H1 (cell line): ENCODE measurements around the gene NOG. TPM values are rescaled to one million over a fixed set of nuclear protein-coding genes. Genes with fewer than 3 reads are reported as not detected.

Experiments used
- CTCF ChIA-PET: fragments of 300-600 bp; sonication (Branson Sonifier 250); formaldehyde crosslinking; loops from one replicate; lab custom pipeline; 2021; ENCODE audit not compliant: partially characterized antibody; lab: Charles Lee
- POLR2A ChIA-PET: fragments of 300-600 bp; sonication (Branson Sonifier 250); formaldehyde crosslinking; loops from one replicate; lab custom pipeline; 2021; ENCODE audit warnings: inconsistent platforms; ENCODE audit not compliant: partially characterized antibody; lab: Charles Lee
- DNase-seq, 2 experiments: peaks; one replicate each; pipeline versions ENCODE4 v3.0.0 to v3.0.0-alpha.2; 2010 to 2022; ENCODE audit warnings: low spot score in 2 of 2, low read depth in 1 of 2, mixed read lengths in 1 of 2
- FAIRE-seq: peaks from 2 replicates; lab custom pipeline; 2011; peaks lifted over from hg19 to GRCh38; lab: Jason Lieb, UNC
- H2AFZ ChIP-seq: 2 replicates; pipeline ENCODE4 v1.8.1; 2012; ENCODE audit warnings: low read length, inconsistent platforms
- H2AK5ac ChIP-seq: 2 replicates; pipeline ENCODE4 v1.6.1; 2013; ENCODE audit warnings: low read depth, low read length
- H2BK120ac ChIP-seq: replicated peaks from 2 replicates; pipeline ENCODE3; 2013; ENCODE audit warnings: low read depth, low read length, inconsistent platforms
- H2BK12ac ChIP-seq: 2 replicates; pipeline ENCODE4 v1.6.1; 2013; ENCODE audit warnings: low read depth, low read length
- H2BK15ac ChIP-seq: 2 replicates; pipeline ENCODE4 v1.6.1; 2013; ENCODE audit warnings: low read length
- H2BK20ac ChIP-seq: 2 replicates; pipeline ENCODE4 v1.6.1; 2013; ENCODE audit warnings: low read length
- H2BK5ac ChIP-seq: 2 replicates; pipeline ENCODE4 v1.6.1; 2013; ENCODE audit warnings: low read depth, low read length
- H3K14ac ChIP-seq: 2 replicates; pipeline ENCODE4 v1.6.1; 2013; ENCODE audit warnings: inconsistent platforms; ENCODE audit not compliant: insufficient read length
- H3K18ac ChIP-seq: 2 replicates; pipeline ENCODE4 v1.6.1; 2013; ENCODE audit warnings: low read length; ENCODE audit errors: extremely low read depth
- H3K23ac ChIP-seq: 2 replicates; pipeline ENCODE4 v1.6.1; 2013; ENCODE audit warnings: inconsistent platforms; ENCODE audit not compliant: insufficient read length
- H3K23me2 ChIP-seq: 2 replicates; pipeline ENCODE4 v1.6.1; 2013; ENCODE audit warnings: low read depth, low read length
- H3K27ac ChIP-seq: 2 replicates; pipeline ENCODE4 v1.6.1; 2011; ENCODE audit warnings: low read depth, low read length, inconsistent platforms
- H3K27me3 ChIP-seq, 4 experiments: replicated peaks in 1 of 4; 1 replicate in 1 of 4; 2 replicates in 3 of 4; pipeline versions ENCODE4 v1.6.1 to v1.8.1; 2011 to 2013; ENCODE audit warnings: low read length in 3 of 4, mild to moderate bottlenecking in 3 of 4, inconsistent platforms in 2 of 4, mixed read lengths in 2 of 4, moderate library complexity in 1 of 4; ENCODE audit not compliant: control insufficient read depth in 3 of 4, insufficient read depth in 3 of 4; ENCODE audit errors: extremely low read depth in 1 of 4
- H3K36me3 ChIP-seq, 4 experiments: 2 replicates each; pipeline versions ENCODE4 v1.6.1 to v1.8.1; 2011 to 2013; ENCODE audit warnings: mild to moderate bottlenecking in 4 of 4, low read length in 3 of 4, moderate library complexity in 2 of 4, control low read depth in 1 of 4, inconsistent platforms in 1 of 4; ENCODE audit not compliant: insufficient read depth in 4 of 4, control insufficient read depth in 2 of 4
- H3K4ac ChIP-seq: replicated peaks from 2 replicates; pipeline ENCODE3; 2013; ENCODE audit warnings: low read length, low read depth, mixed read lengths, inconsistent platforms; ENCODE audit not compliant: insufficient read length
- H3K4me1 ChIP-seq, 4 experiments: replicated peaks in 1 of 4; 1 replicate in 1 of 4; 2 replicates in 3 of 4; pipeline versions ENCODE4 v1.6.1 to v1.8.1; 2011 to 2013; ENCODE audit warnings: low read length in 3 of 4, inconsistent platforms in 2 of 4, mixed read lengths in 1 of 4; ENCODE audit not compliant: insufficient read depth in 4 of 4, control insufficient read depth in 3 of 4
- H3K4me2 ChIP-seq, 2 experiments: 2 replicates each; pipeline versions ENCODE4 v1.6.1 to v1.8.1; 2011 to 2013; ENCODE audit warnings: low read depth in 2 of 2, low read length in 2 of 2, control low read depth in 1 of 2, inconsistent platforms in 1 of 2, mild to moderate bottlenecking in 1 of 2; ENCODE audit not compliant: insufficient read depth in 1 of 2
- H3K4me3 ChIP-seq, 4 experiments: fragments of 200-600, 300-600 bp in 1 of 4; sonication (generic), shearing (Covaris generic), sonication (Bioruptor Twin) in 1 of 4; 2 replicates each; pipeline versions ENCODE4 v1.5.1 to v1.8.1; 2011 to 2016; ENCODE audit warnings: low read length in 4 of 4, low read depth in 3 of 4, control low read depth in 2 of 4, inconsistent platforms in 2 of 4, mild to moderate bottlenecking in 2 of 4, mixed read lengths in 1 of 4, moderate library complexity in 1 of 4; ENCODE audit not compliant: insufficient read depth in 2 of 4; ENCODE audit errors: extremely low read depth in 1 of 4
- H3K56ac ChIP-seq: replicated peaks from 2 replicates; pipeline ENCODE3; 2013; ENCODE audit warnings: low read depth, mild to moderate bottlenecking, mixed read lengths, low read length, inconsistent platforms; ENCODE audit not compliant: insufficient read length
- H3K79me1 ChIP-seq: 2 replicates; pipeline ENCODE4 v1.6.1; 2013; ENCODE audit warnings: low read depth, low read length, control low read depth
- H3K79me2 ChIP-seq, 2 experiments: 2 replicates each; pipeline versions ENCODE4 v1.6.1 to v1.8.1; 2012 to 2013; ENCODE audit warnings: low read length in 2 of 2, mild to moderate bottlenecking in 2 of 2, inconsistent platforms in 1 of 2; ENCODE audit not compliant: insufficient read depth in 2 of 2, control insufficient read depth in 1 of 2
- H3K9ac ChIP-seq, 4 experiments: replicated peaks in 1 of 4; 1 replicate in 1 of 4; 2 replicates in 3 of 4; pipeline versions ENCODE4 v1.6.1 to v1.8.1; 2011 to 2013; ENCODE audit warnings: low read depth in 3 of 4, low read length in 3 of 4, control low read depth in 2 of 4, mild to moderate bottlenecking in 2 of 4, moderate library complexity in 2 of 4, inconsistent platforms in 1 of 4; ENCODE audit errors: extremely low read depth in 1 of 4
- H3K9me3 ChIP-seq, 2 experiments: 2 replicates each; pipeline versions ENCODE4 v1.6.1 to v1.8.1; 2012 to 2013; ENCODE audit warnings: mild to moderate bottlenecking in 2 of 2, moderate library complexity in 2 of 2, control low read depth in 1 of 2, inconsistent platforms in 1 of 2, low read depth in 1 of 2, low read length in 1 of 2, mixed read lengths in 1 of 2; ENCODE audit not compliant: insufficient read depth in 2 of 2
- H4K20me1 ChIP-seq, 2 experiments: replicated peaks in 1 of 2; 2 replicates each; pipeline versions ENCODE3 to v1.8.1; 2011 to 2013; ENCODE audit warnings: inconsistent platforms in 2 of 2, low read length in 2 of 2, mild to moderate bottlenecking in 1 of 2; ENCODE audit not compliant: insufficient read depth in 2 of 2, control insufficient read depth in 1 of 2
- H4K5ac ChIP-seq: 2 replicates; pipeline ENCODE4 v1.6.1; 2013; ENCODE audit warnings: low read length, low read depth, mixed read lengths, inconsistent platforms; ENCODE audit not compliant: insufficient read length
- H4K8ac ChIP-seq: 2 replicates; pipeline ENCODE4 v1.8.0; 2013; ENCODE audit warnings: mild to moderate bottlenecking, moderate library complexity, low read length, inconsistent platforms; ENCODE audit not compliant: insufficient read depth; ENCODE audit errors: extremely low read depth
- H4K91ac ChIP-seq: replicated peaks from 2 replicates; pipeline ENCODE3; 2013; ENCODE audit warnings: low read length, mixed read lengths, inconsistent platforms; ENCODE audit not compliant: insufficient read length
- BACH1 ChIP-seq: IDR thresholded peaks from 2 replicates; pipeline ENCODE4 v1.6.1; 2012; ENCODE audit warnings: low read length, improper control_type of control experiment
- BCL11A ChIP-seq, 2 experiments: IDR thresholded peaks; one replicate each; pipeline ENCODE4 v1.6.1; 2011; ENCODE audit warnings: low read depth in 2 of 2, low read length in 2 of 2, mild to moderate bottlenecking in 2 of 2
- BRCA1 ChIP-seq: IDR thresholded peaks from 2 replicates; pipeline ENCODE4 v1.6.1; 2012; ENCODE audit warnings: low read depth, low read length, improper control_type of control experiment
- CBX5 ChIP-seq: fragments of 300-800, 300-1000 bp; sonication (generic); IDR thresholded peaks from 2 replicates; pipeline ENCODE4 v1.7.1; 2016; ENCODE audit warnings: antibody characterized with exemption, low read length, low read depth
- JUN ChIP-seq: IDR thresholded peaks from 2 replicates; pipeline ENCODE4 v1.6.1; 2011; ENCODE audit warnings: low read depth, mild to moderate bottlenecking, improper control_type of control experiment, low read length
- POLR2AphosphoS5 ChIP-seq: IDR thresholded peaks from 2 replicates; pipeline ENCODE4 v1.6.1; 2011; ENCODE audit warnings: low read depth, low read length
- RAD21 ChIP-seq, 2 experiments: IDR thresholded peaks in 1 of 2; conservative IDR thresholded peaks in 1 of 2; 2 replicates each; pipeline ENCODE4 v1.6.1; 2011; ENCODE audit warnings: low read depth in 2 of 2, low read length in 2 of 2, improper control_type of control experiment in 1 of 2, inconsistent platforms in 1 of 2, mild to moderate bottlenecking in 1 of 2, moderate library complexity in 1 of 2
- SP2 ChIP-seq: IDR thresholded peaks from 2 replicates; pipeline ENCODE4 v1.6.1; 2012; ENCODE audit warnings: mild to moderate bottlenecking, low read length, inconsistent platforms
- SRF ChIP-seq: IDR thresholded peaks from 2 replicates; pipeline ENCODE4 v1.6.1; 2011; ENCODE audit warnings: mild to moderate bottlenecking, low read depth, low read length, moderate library complexity
- YY1 ChIP-seq: IDR thresholded peaks from 2 replicates; pipeline ENCODE4 v1.6.1; 2011; ENCODE audit warnings: low read depth, mild to moderate bottlenecking, low read length
- WGBS, 2 experiments: shearing (Covaris generic) in 1 of 2; methylation state at CpG; one replicate each; pipeline versions ENCODE4 v1.1.6 to v1.1.7; 2013 to 2015; ENCODE audit warnings: low lambda C conversion rate in 2 of 2, mixed read lengths in 2 of 2, inconsistent platforms in 1 of 2, low coverage in 1 of 2, missing lambda C conversion rate in 1 of 2; ENCODE audit not compliant: insufficient replicate concordance in 2 of 2, insufficient coverage in 1 of 2, insufficient read length in 1 of 2; ENCODE audit errors: extremely low coverage in 1 of 2, missing lambda C conversion rate in 1 of 2; 5-methylcytosine and 5-hydroxymethylcytosine counted together
- polyA plus RNA-seq, 7 experiments: library from polyadenylated mRNA; depleted of rRNA in 3 of 7; stranded (reverse) in 5 of 7; unstranded in 2 of 7; fragments of >200 nt in 5 of 7; fragments of 200-250 nt in 2 of 7; gene quantifications; 1 replicate in 5 of 7; 2 replicates in 1 of 7; 4 replicates in 1 of 7; pipeline versions ENCODE4 v1.2.1 to v1.2.3, GENCODE V29; 2011 to 2013; ENCODE audit warnings: missing spikeins in 2 of 7, mixed read lengths in 2 of 7
- total RNA-seq: library from RNA; stranded (reverse); fragmentation: NEBNext Ultra II Directional; extraction: Animal tissue kit (Norgen Biotek cat#: 25700); gene quantifications from 2 replicates; pipeline ENCODE4 v1.2.1, GENCODE V29; 2021
- TF ChIP-seq, protein P1 (sequence below): IDR thresholded peaks from 2 replicates; pipeline ENCODE4 v1.6.1; 2011; ENCODE audit warnings: low read length, improper control_type of control experiment

NOG gene
- total and polyA plus RNA-seq, 2 of the 8 experiments (the other 6 are each of a cell fraction or from before 2014, with no cell fraction given) = 0.35 TPM

DNA sequence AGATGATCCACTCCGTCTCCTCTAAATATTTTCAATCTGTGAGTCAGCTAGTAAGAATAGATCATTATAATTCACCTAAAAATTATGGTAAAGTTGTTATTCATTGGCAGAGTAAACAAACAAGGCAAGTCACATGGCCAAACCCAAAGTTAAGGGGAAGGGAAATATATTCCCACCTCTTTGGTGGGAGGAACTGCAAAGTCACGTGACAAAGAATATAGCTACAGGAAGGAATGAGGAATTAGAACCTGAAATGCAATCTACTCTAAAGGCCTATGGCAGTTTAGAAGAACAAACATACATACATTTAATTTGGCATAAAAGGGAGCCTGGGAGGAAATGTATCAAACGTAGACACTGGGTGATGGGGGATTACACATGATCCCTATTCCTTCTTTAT is 48.9 kb downstream of the NOG start:
- no peak overlapping the region for H2BK15ac ChIP-seq
- H2AFZ ChIP-seq = no peak overlapping the region
- 91% methylated on average over 3 of the region's 3 CpGs; no CpG with 5 or more reads in 1 of the 2 experiments for WGBS, 2 experiments
- H2BK5ac ChIP-seq = no peak overlapping the region
- H3K9me3 ChIP-seq = no peaks in the 10 kb centered on the region
- no peaks in the 10 kb centered on the region for H3K27me3 ChIP-seq
- no peak overlapping the region for H3K4ac ChIP-seq
- CTCF ChIA-PET = interaction anchor here (0.7 to 2.1 kb wide), 3 partner anchors 12 to 36 kb away, joined by 3 to 11 read pairs (median 6); no protein-coding TSS in a partner anchor
- no peak overlapping the region for H3K27ac ChIP-seq
- DNase-seq (no peak), FAIRE-seq (no peak)
- no peak overlapping the region for H3K18ac ChIP-seq
- no peak overlapping the region for H2AK5ac ChIP-seq
- H4K20me1 ChIP-seq = no peaks in the 10 kb centered on the region
- no peak overlapping the region for H4K8ac ChIP-seq
- H4K91ac ChIP-seq = no peak overlapping the region
- H3K9ac ChIP-seq = no peak overlapping the region
- TF ChIP-seq BRCA1 (no peak), SP2 (no peak), RAD21 (IDR thresholded peaks at IDR 0.05 in 1 of 2, conservative IDR thresholded peaks at IDR 0.05 in 1 of 2; ENCODE audit: low read depth in 2 of 2, low read length in 2 of 2) (no peak), YY1 (no peak), SRF (no peak), CBX5 (no peak), POLR2AphosphoS5 (no peak), BCL11A (IDR thresholded peaks at IDR 0.05; ENCODE audit: low read depth in 2 of 2, low read length in 2 of 2) (no peak), BACH1 (no peak), JUN (no peak)
- TF ChIP-seq, protein P1, sequence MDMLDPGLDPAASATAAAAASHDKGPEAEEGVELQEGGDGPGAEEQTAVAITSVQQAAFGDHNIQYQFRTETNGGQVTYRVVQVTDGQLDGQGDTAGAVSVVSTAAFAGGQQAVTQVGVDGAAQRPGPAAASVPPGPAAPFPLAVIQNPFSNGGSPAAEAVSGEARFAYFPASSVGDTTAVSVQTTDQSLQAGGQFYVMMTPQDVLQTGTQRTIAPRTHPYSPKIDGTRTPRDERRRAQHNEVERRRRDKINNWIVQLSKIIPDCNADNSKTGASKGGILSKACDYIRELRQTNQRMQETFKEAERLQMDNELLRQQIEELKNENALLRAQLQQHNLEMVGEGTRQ = no peak
- no peaks in the 10 kb centered on the region for H3K79me1 ChIP-seq
- H2BK20ac ChIP-seq = no peak overlapping the region
- H3K4me1 ChIP-seq = peaks cover 0 to 2% (median 0%) of the 10 kb centered on the region in 4 experiments; a peak in 1 of 7 replicates
- no peak overlapping the region for H3K23ac ChIP-seq
- H3K14ac ChIP-seq = no peak overlapping the region
- H2BK120ac ChIP-seq = no peak overlapping the region
- no peak overlapping the region for H2BK12ac ChIP-seq
- no peaks in the 10 kb centered on the region for H3K79me2 ChIP-seq
- no peaks in the 10 kb centered on the region for H3K36me3 ChIP-seq
- no peak overlapping the region for H3K4me3 ChIP-seq
- no peak overlapping the region for H3K56ac ChIP-seq
- peaks cover 2% of the 10 kb centered on the region; the same call in 1 of the 2 replicates for H3K23me2 ChIP-seq
- no peak overlapping the region for H3K4me2 ChIP-seq
- no peak overlapping the region for H4K5ac ChIP-seq
- POLR2A ChIA-PET = no interaction called here
